Measurements from ENCODE around the gene BEST4. TPM values are rescaled to one million over a fixed set of nuclear protein-coding genes. Genes with fewer than 3 reads are reported as not detected.

Gene BEST4
- polyA plus RNA-seq, 1 of the 3 experiments (the other 2 are of a cell fraction), result 0.12 TPM

DNA sequence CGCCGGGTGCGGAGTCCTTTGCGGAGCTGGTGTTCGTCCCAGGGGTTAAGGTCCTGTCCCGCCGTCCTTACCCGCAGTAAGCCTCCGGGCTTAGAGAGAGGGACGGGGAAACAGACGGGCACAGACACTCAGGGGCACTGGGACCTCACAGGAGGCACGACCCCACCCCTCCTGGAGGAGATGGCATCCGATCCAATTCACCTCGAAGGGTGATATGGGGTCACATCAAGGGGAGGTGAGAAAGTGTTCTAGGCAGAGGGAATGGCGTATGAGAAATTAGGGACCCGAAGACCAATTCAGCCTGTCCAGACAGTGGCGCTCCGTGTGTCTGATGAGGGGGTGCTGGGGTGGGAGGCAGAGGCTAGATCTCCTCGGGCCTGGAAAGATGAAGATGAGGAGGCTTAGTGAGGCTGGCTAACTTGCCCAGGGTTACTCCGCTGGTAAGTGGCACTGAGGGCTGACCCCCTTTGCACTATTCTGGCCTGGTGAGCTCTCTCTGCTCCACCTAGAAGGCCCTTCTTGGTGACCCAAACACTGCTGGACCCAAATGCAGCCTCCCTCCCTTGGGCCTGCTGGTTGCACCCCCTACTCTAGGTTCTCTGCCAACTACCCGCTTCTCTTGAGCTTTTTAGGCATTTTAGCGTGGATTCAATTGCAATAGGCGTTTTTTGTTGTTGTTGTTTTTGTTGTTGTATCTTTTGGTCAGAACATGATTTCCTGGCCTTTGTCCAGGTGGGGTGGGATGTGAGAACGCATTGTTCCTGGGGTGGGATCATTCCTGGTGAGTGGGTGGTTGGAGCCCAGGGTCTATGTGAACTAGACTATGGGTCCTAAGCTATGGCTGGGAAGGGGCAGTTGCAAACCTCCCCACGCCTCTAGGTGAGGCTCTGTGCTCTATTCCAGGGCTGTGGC is 32.6 kb upstream of the BEST4 start:
- Histone ChIP-seq H3F3A (replicated peaks; ENCODE audit: insufficient read depth) (peaks cover 51% of the 10 kb centered on the region), H3K9me2 (no peaks in the 10 kb centered on the region), H3K4me3 (ENCODE audit: low read depth in 2 of 2, low read length in 1 of 2) (peak overlapping the region; percentile 1 to 41; a peak in 2 of 4 replicates), H3K9me3 (no peaks in the 10 kb centered on the region), H3K36me3 (replicated peaks in 1 of 2; ENCODE audit: control insufficient read depth in 1 of 2, insufficient read depth in 2 of 2, low read length in 1 of 2) (peaks cover under 1 to 12% of the 10 kb centered on the region in 2 experiments), H3K27me3 (ENCODE audit: insufficient read depth) (no peaks in the 10 kb centered on the region), H3K79me2 (ENCODE audit: insufficient read depth) (no peaks in the 10 kb centered on the region), H3K4me1 (ENCODE audit: control insufficient read depth in 1 of 2, insufficient read depth in 2 of 2, low read depth in 1 of 2, low read length in 1 of 2) (peaks cover 5 to 7% of the 10 kb centered on the region in 2 experiments; a peak in 1 of 4 replicates), H3K9ac (peak overlapping the region; percentile 69), H2AFZ (ENCODE audit: low read depth) (peak overlapping the region; percentile 10; the same call in 1 of the 2 replicates), H3K27ac (ENCODE audit: low read depth in 2 of 2, low read length in 1 of 2) (peak overlapping the region; percentile 76 to 95), H3K4me2 (peak overlapping the region; percentile 45), H4K20me1 (ENCODE audit: insufficient read depth) (no peaks in the 10 kb centered on the region)
- ChIA-PET CTCF (interaction anchor here (0.6 to 1.5 kb wide), 7 partner anchors 9 to 480 kb away, joined by 3 to 6 read pairs (median 3); no protein-coding TSS in a partner anchor), POLR2A (interaction anchor here (1.4 to 3.2 kb wide), 4 partner anchors 13 to 127 kb away, joined by 3 to 15 read pairs (median 4); partner anchors contain the start of genes BTBD19, DYNLT4 and PLK3)
- TF ChIP-seq SMC3 (IDR thresholded peaks at IDR 0.05; ENCODE audit: low read depth, low read length), result no peak
- TF ChIP-seq FOXJ3 (CRISPR knock-in tag; IDR thresholded peaks at IDR 0.05), result no peak
- no peak for TF ChIP-seq IRF3 (IDR thresholded peaks at IDR 0.05; ENCODE audit: low read depth, low read length)
- no peak for TF ChIP-seq FOSL2 (IDR thresholded peaks at IDR 0.05; ENCODE audit: borderline replicate concordance, low read depth)
- TF ChIP-seq REST (IDR thresholded peaks at IDR 0.05; ENCODE audit: low read depth, low read length), result no peak
- no peak for TF ChIP-seq RFX5 (IDR thresholded peaks at IDR 0.05; ENCODE audit: low read length)
- TF ChIP-seq RCOR1 (IDR thresholded peaks at IDR 0.05; ENCODE audit: low read length), result no peak
- TF ChIP-seq YY1 (IDR thresholded peaks at IDR 0.05; ENCODE audit: low read depth), result no peak
- TF ChIP-seq EP300 (IDR thresholded peaks at IDR 0.05; ENCODE audit: borderline replicate concordance in 1 of 2, low read depth in 1 of 2, low read length in 1 of 2), result no peak
- no peak for TF ChIP-seq MEF2A (IDR thresholded peaks at IDR 0.05; ENCODE audit: borderline replicate concordance, low read depth)
- TF ChIP-seq RAD21 (IDR thresholded peaks at IDR 0.05; ENCODE audit: low read length), result no peak
- DNase-seq, result no peak
- WGBS (ENCODE audit: low lambda C conversion rate), result 77% methylated on average over 14 of the region's 25 CpGs

Data from SK-N-SH (cell line).